Esophagus muscularis mucosa (tissue), 4 donors: Measurements from ENCODE around the gene SEPHS1. TPM values are rescaled to one million over a fixed set of nuclear protein-coding genes. Genes with fewer than 3 reads are reported as not detected.

ENCODE experiments used
- DNase-seq: peaks from one replicate; pipeline ENCODE4 v3.0.0-alpha.2; 2017; ENCODE audit errors: extremely low spot score
- H3K27ac ChIP-seq, 4 donors: fragments of 200-600 bp; sonication (generic); replicated peaks in 1 of 4; 1 replicate in 3 of 4; 2 replicates in 1 of 4; pipeline ENCODE4 v1.5.1; 2016 to 2019; ENCODE audit warnings: mild to moderate bottlenecking in 1 of 4
- H3K27me3 ChIP-seq, 4 donors: fragments of 200-600 bp; sonication (generic); one replicate each; pipeline versions ENCODE4 v1.5.1 to v1.6.0; 2016 to 2019
- H3K36me3 ChIP-seq, 4 donors: fragments of 200-600 bp; sonication (generic); one replicate each; pipeline ENCODE4 v1.5.1; 2016 to 2019
- H3K4me1 ChIP-seq, 4 donors: fragments of 200-600 bp; sonication (generic); one replicate each; pipeline ENCODE4 v1.5.1; 2016 to 2019
- H3K4me3 ChIP-seq, 4 donors: fragments of 200-600 bp; sonication (generic); 1 replicate in 2 of 4; 2 replicates in 2 of 4; pipeline ENCODE4 v1.5.1; 2016 to 2019; ENCODE audit warnings: mild to moderate bottlenecking in 4 of 4, moderate library complexity in 1 of 4
- H3K9me3 ChIP-seq, 4 donors: fragments of 200-600 bp; sonication (generic); 1 replicate in 3 of 4; 2 replicates in 1 of 4; pipeline ENCODE4 v1.5.1; 2016 to 2019
- EP300 ChIP-seq: sonication (generic); formaldehyde crosslinking; IDR thresholded peaks from one replicate; pipeline ENCODE4 v1.6.1; 2017; ENCODE audit warnings: antibody characterized with exemption
- POLR2A ChIP-seq: fragments of 450-650 bp; IDR thresholded peaks from one replicate; pipeline ENCODE4 v1.6.1; 2017; ENCODE audit warnings: antibody characterized with exemption, moderate library complexity, mild to moderate bottlenecking, low read depth
- POLR2AphosphoS5 ChIP-seq, 2 donors: sonication (generic); formaldehyde crosslinking; IDR thresholded peaks; one replicate each; pipeline ENCODE4 v1.6.1; 2017; ENCODE audit warnings: antibody characterized with exemption in 2 of 2
- WGBS: methylation state at CpG from one replicate; pipeline ENCODE4 v1.1.5; 2018; 5-methylcytosine and 5-hydroxymethylcytosine counted together
- intact Hi-C: fragments of 100-400 bp; cut with DNase I; formaldehyde crosslinking; loops from one replicate; pipeline ENCODE4 v1.15.1; 2023
- total RNA-seq, 4 donors: library from RNA; depleted of rRNA; stranded (reverse); fragments of >200 nt; gene quantifications; one replicate each; pipeline versions ENCODE4 v1.1.0 to v1.2.1, GENCODE V29; 2016
- TF ChIP-seq, protein P1 (sequence below), 3 experiments: fragments of 200-600 bp in 2 of 3; fragments of 450-650 bp in 1 of 3; sonication (generic) in 2 of 3; IDR thresholded peaks; one replicate each; pipeline ENCODE4 v1.5.1; 2017 to 2019; ENCODE audit warnings: antibody characterized with exemption in 3 of 3, mild to moderate bottlenecking in 2 of 3, moderate library complexity in 1 of 3

The SEPHS1 gene
- total RNA-seq, 4 donors from 2014 or later = 37.0 to 53.1 (median 46.0) TPM

DNA sequence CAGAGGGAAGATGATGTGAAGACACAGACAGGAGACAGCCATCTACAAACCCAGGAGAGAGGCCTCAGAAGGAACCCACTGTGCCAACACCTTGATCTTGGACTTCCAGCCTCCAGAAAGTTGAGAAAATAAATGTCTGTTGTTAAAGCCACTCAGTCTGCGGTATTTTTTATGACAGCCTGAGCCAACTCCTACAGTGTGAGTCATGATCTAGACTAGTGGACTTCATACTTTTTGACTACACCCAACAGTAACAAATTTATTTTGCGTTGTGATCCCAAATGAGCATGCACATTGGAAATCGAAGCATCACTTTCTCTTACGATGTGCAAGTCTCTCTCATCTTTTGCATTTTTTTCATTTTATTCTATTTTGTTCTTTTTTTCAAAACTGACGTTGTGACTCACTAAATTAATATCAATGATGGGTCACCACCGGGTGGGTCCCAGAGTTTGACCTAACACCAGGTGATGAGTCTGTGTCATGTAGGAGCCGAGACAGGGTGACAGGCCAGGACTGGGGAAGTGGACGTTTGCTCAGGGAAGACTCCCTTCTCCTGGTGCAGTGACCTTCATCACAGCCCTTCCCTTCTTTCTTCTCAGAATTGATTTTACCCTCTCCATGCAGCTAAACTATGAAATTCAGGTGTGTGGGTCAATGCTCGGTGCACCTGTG is 77.1 kb downstream of the SEPHS1 start:
- no peak for DNase-seq
- intact Hi-C loops = no loop called here
- Histone ChIP-seq H3K4me1 (peaks cover 0 to 19% (median 17%) of the 10 kb centered on the region in 4 donors), H3K4me3 (no peak overlapping the region), H3K36me3 (no peaks in the 10 kb centered on the region), H3K9me3 (no peaks in the 10 kb centered on the region), H3K27ac (no peak overlapping the region), H3K27me3 (peaks cover 0 to 8% (median 0%) of the 10 kb centered on the region in 4 donors)
- WGBS = 87% methylated on average over 9 of the region's 9 CpGs
- TF ChIP-seq, protein P1, sequence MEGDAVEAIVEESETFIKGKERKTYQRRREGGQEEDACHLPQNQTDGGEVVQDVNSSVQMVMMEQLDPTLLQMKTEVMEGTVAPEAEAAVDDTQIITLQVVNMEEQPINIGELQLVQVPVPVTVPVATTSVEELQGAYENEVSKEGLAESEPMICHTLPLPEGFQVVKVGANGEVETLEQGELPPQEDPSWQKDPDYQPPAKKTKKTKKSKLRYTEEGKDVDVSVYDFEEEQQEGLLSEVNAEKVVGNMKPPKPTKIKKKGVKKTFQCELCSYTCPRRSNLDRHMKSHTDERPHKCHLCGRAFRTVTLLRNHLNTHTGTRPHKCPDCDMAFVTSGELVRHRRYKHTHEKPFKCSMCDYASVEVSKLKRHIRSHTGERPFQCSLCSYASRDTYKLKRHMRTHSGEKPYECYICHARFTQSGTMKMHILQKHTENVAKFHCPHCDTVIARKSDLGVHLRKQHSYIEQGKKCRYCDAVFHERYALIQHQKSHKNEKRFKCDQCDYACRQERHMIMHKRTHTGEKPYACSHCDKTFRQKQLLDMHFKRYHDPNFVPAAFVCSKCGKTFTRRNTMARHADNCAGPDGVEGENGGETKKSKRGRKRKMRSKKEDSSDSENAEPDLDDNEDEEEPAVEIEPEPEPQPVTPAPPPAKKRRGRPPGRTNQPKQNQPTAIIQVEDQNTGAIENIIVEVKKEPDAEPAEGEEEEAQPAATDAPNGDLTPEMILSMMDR (IDR thresholded peaks at IDR 0.05) = no peak
- TF ChIP-seq POLR2AphosphoS5 (IDR thresholded peaks at IDR 0.05) = no peak
- no peak for TF ChIP-seq POLR2A
- no peak for TF ChIP-seq EP300

DNA sequence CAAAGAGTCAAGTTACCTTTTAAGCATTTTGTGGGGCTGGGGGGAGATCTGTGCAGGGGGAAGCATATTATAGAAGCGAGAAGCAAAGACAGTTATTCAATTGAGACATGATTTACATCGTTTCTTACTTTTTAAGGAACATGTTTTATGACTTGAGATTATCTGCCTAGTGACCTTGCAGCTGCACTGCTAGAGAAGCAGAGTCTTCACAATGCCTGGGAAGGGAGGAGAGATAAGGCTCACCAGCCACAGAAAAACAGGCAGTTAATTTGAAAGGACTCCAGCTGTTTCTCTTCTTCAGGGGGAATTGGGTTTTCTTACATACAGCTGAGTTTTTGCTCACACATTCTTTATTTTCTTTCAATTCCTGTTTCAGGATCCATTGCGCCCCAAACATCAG is 79.3 kb downstream of the SEPHS1 start:
- no peak overlapping the region for H3K27ac ChIP-seq
- intact Hi-C loops = no loop called here
- peaks cover 0 to 9% (median 0%) of the 10 kb centered on the region in 4 donors for H3K27me3 ChIP-seq
- no peak for DNase-seq
- WGBS = 54% methylated on average over 3 of the region's 3 CpGs
- TF ChIP-seq POLR2AphosphoS5 (IDR thresholded peaks at IDR 0.05) = no peak
- TF ChIP-seq EP300 = no peak
- TF ChIP-seq, protein P1 (IDR thresholded peaks at IDR 0.05) = no peak
- TF ChIP-seq POLR2A = no peak
- peaks cover 0 to 19% (median 17%) of the 10 kb centered on the region in 4 donors for H3K4me1 ChIP-seq
- H3K9me3 ChIP-seq = no peaks in the 10 kb centered on the region
- H3K4me3 ChIP-seq = no peak overlapping the region
- H3K36me3 ChIP-seq = no peaks in the 10 kb centered on the region

DNA sequence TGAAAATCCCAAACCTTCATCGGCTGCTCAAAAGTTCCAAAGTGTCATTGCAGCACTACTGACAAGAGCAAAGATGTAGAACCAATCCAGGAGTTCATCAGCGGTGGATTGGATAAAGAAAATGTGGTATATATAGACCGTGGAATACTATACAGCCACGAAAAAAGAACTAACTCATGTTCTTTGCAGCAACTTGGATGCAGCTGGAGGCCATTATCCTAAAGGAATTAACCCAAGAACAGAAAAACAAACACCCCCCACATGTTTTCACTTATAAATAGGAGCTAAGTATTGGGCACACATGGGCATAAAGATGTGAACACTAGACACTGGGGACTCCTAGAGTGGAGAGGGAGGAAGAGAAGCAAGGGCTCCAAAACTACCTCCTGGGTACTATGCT is 79.8 kb downstream of the SEPHS1 start:
- no peaks in the 10 kb centered on the region for H3K36me3 ChIP-seq
- H3K4me3 ChIP-seq = no peak overlapping the region
- peaks cover 0 to 19% (median 17%) of the 10 kb centered on the region in 4 donors for H3K4me1 ChIP-seq
- H3K9me3 ChIP-seq = no peaks in the 10 kb centered on the region
- peaks cover 0 to 9% (median 0%) of the 10 kb centered on the region in 4 donors for H3K27me3 ChIP-seq
- 84% methylated on average over 4 of the region's 4 CpGs for WGBS
- TF ChIP-seq POLR2AphosphoS5 (IDR thresholded peaks at IDR 0.05) = no peak
- intact Hi-C loops = no loop called here
- no peak overlapping the region for H3K27ac ChIP-seq
- no peak for DNase-seq

Other genes starting within 250 kb of the SEPHS1 start
- 10 to 100 TPM; 64.4 to 93.6 (median 79.6) TPM for gene OPTN, start 248.1 kb downstream of the SEPHS1 start, total RNA-seq
- gene MCM10, start 186.7 kb downstream of the SEPHS1 start, total RNA-seq = under 1 TPM in 2 of 4 donors, not detected in 2; 0.17 to 0.32 TPM
- gene UCMA, start 113.9 kb downstream of the SEPHS1 start, total RNA-seq = not detected
- 10 to 100 TPM; 29.3 to 42.8 (median 38.4) TPM for gene PHYH, start 48.2 kb downstream of the SEPHS1 start, total RNA-seq
- 10 to 100 TPM; 14.7 to 27.4 (median 20.1) TPM for gene BEND7, start 180.7 kb upstream of the SEPHS1 start, total RNA-seq
- gene PRPF18, start 238.7 kb upstream of the SEPHS1 start, total RNA-seq = 10 to 100 TPM; 16.2 to 27.8 (median 25.6) TPM